Measurements from ENCODE around the gene NCOA3.

The NCOA3 gene

GRCh38 chr20:47464380-47465101, 37.1 kb upstream of the NCOA3 start:
- Histone ChIP-seq H3K27me3 (replicated peaks) (no peaks in the 10 kb centered on the region), H3K27ac (peak overlapping the region; percentile 47), H3K36me3 (replicated peaks) (no peaks in the 10 kb centered on the region), H3K4me3 (ENCODE audit: low read depth, low read length) (no peak overlapping the region)
- peak; percentile 57 for TF ChIP-seq CTCF (IDR thresholded peaks at IDR 0.05; ENCODE audit: low read depth, low read length, missing control alignments)
- in situ Hi-C loops (cut with HindIII; ENCODE audit: low pct_ligation_motif_present, low sequenced_read_pairs), result no loop called here
- DNase-seq, result peak; percentile 99

- Histone ChIP-seq H3K36me3 (replicated peaks) (no peaks in the 10 kb centered on the region), H3K27ac (peak overlapping the region; percentile 47), H3K27me3 (replicated peaks) (no peaks in the 10 kb centered on the region), H3K4me3 (ENCODE audit: low read depth, low read length) (no peak overlapping the region)
- DNase-seq, result no peak
- in situ Hi-C loops (cut with HindIII; ENCODE audit: low pct_ligation_motif_present, low sequenced_read_pairs), result no loop called here
- TF ChIP-seq CTCF (IDR thresholded peaks at IDR 0.05; ENCODE audit: low read depth, low read length, missing control alignments), result no peak
These were observed 36.2 kb upstream of the NCOA3 start for GRCh38 chr20:47465335-47466090.

GRCh38 chr20:47466213-47466612, 35.5 kb upstream of the NCOA3 start:
- no peak for DNase-seq
- Histone ChIP-seq H3K4me3 (ENCODE audit: low read depth, low read length) (no peak overlapping the region), H3K36me3 (replicated peaks) (no peaks in the 10 kb centered on the region), H3K27ac (no peak overlapping the region), H3K27me3 (replicated peaks) (no peaks in the 10 kb centered on the region)
- TF ChIP-seq CTCF (IDR thresholded peaks at IDR 0.05; ENCODE audit: low read depth, low read length, missing control alignments), result no peak
- in situ Hi-C loops (cut with HindIII; ENCODE audit: low pct_ligation_motif_present, low sequenced_read_pairs), result no loop called here

- Histone ChIP-seq H3K4me3 (ENCODE audit: low read depth, low read length) (no peak overlapping the region), H3K27ac (no peak overlapping the region), H3K27me3 (replicated peaks) (no peaks in the 10 kb centered on the region), H3K36me3 (replicated peaks) (no peaks in the 10 kb centered on the region)
- TF ChIP-seq CTCF (IDR thresholded peaks at IDR 0.05; ENCODE audit: low read depth, low read length, missing control alignments), result no peak
- no peak for DNase-seq
- in situ Hi-C loops (cut with HindIII; ENCODE audit: low pct_ligation_motif_present, low sequenced_read_pairs), result no loop called here
These were observed 34.8 kb upstream of the NCOA3 start for GRCh38 chr20:47466704-47467459.

GRCh38 chr20:47468290-47469050, 33.2 kb upstream of the NCOA3 start:
- Histone ChIP-seq H3K27me3 (replicated peaks) (no peaks in the 10 kb centered on the region), H3K27ac (no peak overlapping the region), H3K4me3 (ENCODE audit: low read depth, low read length) (no peak overlapping the region), H3K36me3 (replicated peaks) (no peaks in the 10 kb centered on the region)
- in situ Hi-C loops (cut with HindIII; ENCODE audit: low pct_ligation_motif_present, low sequenced_read_pairs), result no loop called here
- DNase-seq, result no peak
- TF ChIP-seq CTCF (IDR thresholded peaks at IDR 0.05; ENCODE audit: low read depth, low read length, missing control alignments), result no peak

Measured in brain microvascular endothelial cell (primary cell).